Measurements from ENCODE around the gene PID1.

The PID1 gene

GRCh38 chr2:229059331-229060033 is 211.6 kb downstream of the PID1 start:
- DNase-seq = no peak

- DNase-seq = no peak
Observed at GRCh38 chr2:229057976-229058553, 213.0 kb downstream of the PID1 start.

GRCh38 chr2:229054311-229054710 is 216.8 kb downstream of the PID1 start:
- no peak for DNase-seq

GRCh38 chr2:229051798-229052197 is 219.3 kb downstream of the PID1 start:
- DNase-seq = no peak

- DNase-seq = no peak
Observed at GRCh38 chr2:229050133-229050532, 221.0 kb downstream of the PID1 start.

- no peak for DNase-seq
Observed at GRCh38 chr2:229048134-229048533, 223.0 kb downstream of the PID1 start.

- DNase-seq = no peak
Observed at GRCh38 chr2:229045671-229046070, 225.4 kb downstream of the PID1 start.

- DNase-seq = no peak
Observed at GRCh38 chr2:229044581-229044980, 226.5 kb downstream of the PID1 start.

- DNase-seq = no peak
Observed at GRCh38 chr2:229043681-229044080, 227.4 kb downstream of the PID1 start.

- DNase-seq = no peak
Observed at GRCh38 chr2:229042349-229042748, 228.7 kb downstream of the PID1 start.

- no peak for DNase-seq
Observed at GRCh38 chr2:229041691-229042090, 229.4 kb downstream of the PID1 start.

GRCh38 chr2:229037621-229038020 is 233.5 kb downstream of the PID1 start:
- DNase-seq = no peak

- no peak for DNase-seq
Observed at GRCh38 chr2:229033816-229034215, 237.3 kb downstream of the PID1 start.

- no peak for DNase-seq
Observed at GRCh38 chr2:229032608-229033234, 238.4 kb downstream of the PID1 start.

GRCh38 chr2:229027353-229028105 is 243.6 kb downstream of the PID1 start:
- no peak for DNase-seq

GRCh38 chr2:229025653-229026052 is 245.4 kb downstream of the PID1 start:
- DNase-seq = no peak

- no peak for DNase-seq
Observed at GRCh38 chr2:229022652-229023051, 248.4 kb downstream of the PID1 start.

GRCh38 chr2:229022071-229022470 is 249.0 kb downstream of the PID1 start:
- no peak for DNase-seq

GRCh38 chr2:229009816-229010215 is 261.3 kb downstream of the PID1 start:
- DNase-seq = no peak

GRCh38 chr2:229003256-229003655 is 267.8 kb downstream of the PID1 start:
- no peak for DNase-seq

- DNase-seq = no peak
Observed at GRCh38 chr2:229001196-229001595, 269.9 kb downstream of the PID1 start.

- DNase-seq = no peak
Observed at GRCh38 chr2:228999326-228999725, 271.8 kb downstream of the PID1 start.

GRCh38 chr2:228988786-228989185 is 282.3 kb downstream of the PID1 start:
- no peak for DNase-seq

Data from activated gamma-delta T cell (primary cell).